D721Med (cell line): ENCODE data around the gene PRSS21.

Source experiments
- DNase-seq: peaks from one replicate; pipeline ENCODE4 v3.0.0; 2011; ENCODE audit warnings: low spot score; ENCODE audit not compliant: insufficient read length
- FAIRE-seq: peaks from 2 replicates; lab custom pipeline; 2011; peaks lifted over from hg19 to GRCh38; lab: Jason Lieb, UNC
- CTCF ChIP-seq: IDR thresholded peaks from 2 replicates; pipeline ENCODE4 v1.5.1; 2012; ENCODE audit warnings: mild to moderate bottlenecking, control low read depth; ENCODE audit not compliant: insufficient read depth; ENCODE audit errors: missing control alignments

The PRSS21 gene

GRCh38 chr16:2842340-2843000 is 25.4 kb downstream of the PRSS21 start:
- FAIRE-seq, result no peak
- DNase-seq, result no peak
- peak; percentile 30 for TF ChIP-seq CTCF

GRCh38 chr16:2843526-2843925 is 26.5 kb downstream of the PRSS21 start:
- DNase-seq (no peak), FAIRE-seq (no peak)
- TF ChIP-seq CTCF, result no peak

GRCh38 chr16:2845116-2845515 is 28.1 kb downstream of the PRSS21 start:
- TF ChIP-seq CTCF, result no peak
- DNase-seq (no peak), FAIRE-seq (no peak)

GRCh38 chr16:2846511-2847310 is 29.7 kb downstream of the PRSS21 start:
- DNase-seq (no peak), FAIRE-seq (no peak)
- TF ChIP-seq CTCF, result no peak

GRCh38 chr16:2848933-2849725 is 32.1 kb downstream of the PRSS21 start:
- FAIRE-seq (no peak), DNase-seq (no peak)
- no peak for TF ChIP-seq CTCF

GRCh38 chr16:2852003-2852730 is 35.1 kb downstream of the PRSS21 start:
- DNase-seq (peak; percentile 13), FAIRE-seq (no peak)
- TF ChIP-seq CTCF, result no peak
